ENCODE results near the gene TEX44.
"Not testable (repeated sequence)": the region's sequence is repeated elsewhere in the genome, so short reads cannot be mapped to it uniquely, and the experiment has no call there.

The TEX44 gene

GRCh38 chr2:231568785-231569435 lies 23.8 kb upstream of the TEX44 start:
- no peak for DNase-seq
- in situ Hi-C loops (cut with HindIII; ENCODE audit: low pct_ligation_motif_present, low pct_unique_long_range_greater_than_20kb, low sequenced_read_pairs), result no loop called here

GRCh38 chr2:231570915-231571314 lies 21.7 kb upstream of the TEX44 start:
- in situ Hi-C loops (cut with HindIII; ENCODE audit: low pct_ligation_motif_present, low pct_unique_long_range_greater_than_20kb, low sequenced_read_pairs); DNase-seq: not testable (repeated sequence)

- in situ Hi-C loops (cut with HindIII; ENCODE audit: low pct_ligation_motif_present, low pct_unique_long_range_greater_than_20kb, low sequenced_read_pairs), result no loop called here
- no peak for DNase-seq
Observed at GRCh38 chr2:231571661-231572191, 20.9 kb upstream of the TEX44 start.

GRCh38 chr2:231573096-231573495 lies 19.6 kb upstream of the TEX44 start:
- no peak for DNase-seq
- in situ Hi-C loops (cut with HindIII; ENCODE audit: low pct_ligation_motif_present, low pct_unique_long_range_greater_than_20kb, low sequenced_read_pairs), result no loop called here

- DNase-seq, result no peak
- in situ Hi-C loops (cut with HindIII; ENCODE audit: low pct_ligation_motif_present, low pct_unique_long_range_greater_than_20kb, low sequenced_read_pairs), result no loop called here
Observed at GRCh38 chr2:231573698-231574421, 18.8 kb upstream of the TEX44 start.

- in situ Hi-C loops (cut with HindIII; ENCODE audit: low pct_ligation_motif_present, low pct_unique_long_range_greater_than_20kb, low sequenced_read_pairs), result no loop called here
- DNase-seq, result no peak
Observed at GRCh38 chr2:231575612-231576256, 16.9 kb upstream of the TEX44 start.

- in situ Hi-C loops (cut with HindIII; ENCODE audit: low pct_ligation_motif_present, low pct_unique_long_range_greater_than_20kb, low sequenced_read_pairs), result no loop called here
- DNase-seq, result no peak
Observed at GRCh38 chr2:231576465-231576864, 16.2 kb upstream of the TEX44 start.

GRCh38 chr2:231578655-231579054 lies 14.0 kb upstream of the TEX44 start:
- DNase-seq; in situ Hi-C loops (cut with HindIII; ENCODE audit: low pct_ligation_motif_present, low pct_unique_long_range_greater_than_20kb, low sequenced_read_pairs): not testable (repeated sequence)

- no peak for DNase-seq
- in situ Hi-C loops (cut with HindIII; ENCODE audit: low pct_ligation_motif_present, low pct_unique_long_range_greater_than_20kb, low sequenced_read_pairs), result no loop called here
Observed at GRCh38 chr2:231579560-231579959, 13.1 kb upstream of the TEX44 start.

- DNase-seq, result no peak
- in situ Hi-C loops (cut with HindIII; ENCODE audit: low pct_ligation_motif_present, low pct_unique_long_range_greater_than_20kb, low sequenced_read_pairs), result no loop called here
Observed at GRCh38 chr2:231581328-231581727, 11.3 kb upstream of the TEX44 start.

- DNase-seq, result no peak
- in situ Hi-C loops (cut with HindIII; ENCODE audit: low pct_ligation_motif_present, low pct_unique_long_range_greater_than_20kb, low sequenced_read_pairs), result no loop called here
Observed at GRCh38 chr2:231583982-231584381, 8.7 kb upstream of the TEX44 start.

GRCh38 chr2:231587744-231588143 lies 4.9 kb upstream of the TEX44 start:
- in situ Hi-C loops (cut with HindIII; ENCODE audit: low pct_ligation_motif_present, low pct_unique_long_range_greater_than_20kb, low sequenced_read_pairs); DNase-seq: not testable (repeated sequence)

- in situ Hi-C loops (cut with HindIII; ENCODE audit: low pct_ligation_motif_present, low pct_unique_long_range_greater_than_20kb, low sequenced_read_pairs), result no loop called here
- DNase-seq, result no peak
Observed at GRCh38 chr2:231589656-231590055, 3.0 kb upstream of the TEX44 start.

GRCh38 chr2:231590614-231591013 lies 2.0 kb upstream of the TEX44 start:
- in situ Hi-C loops (cut with HindIII; ENCODE audit: low pct_ligation_motif_present, low pct_unique_long_range_greater_than_20kb, low sequenced_read_pairs), result no loop called here

GRCh38 chr2:231593666-231594065 lies 1.0 kb downstream of the TEX44 start:
- in situ Hi-C loops (cut with HindIII; ENCODE audit: low pct_ligation_motif_present, low pct_unique_long_range_greater_than_20kb, low sequenced_read_pairs), result no loop called here
- no peak for DNase-seq

More at GRCh38 chr2:231590614-231591013, 2.0 kb upstream of the TEX44 start:
- no peak for DNase-seq

- in situ Hi-C loops (cut with HindIII; ENCODE audit: low pct_ligation_motif_present, low pct_unique_long_range_greater_than_20kb, low sequenced_read_pairs), result no loop called here
- no peak for DNase-seq
Observed at GRCh38 chr2:231597014-231597611, 4.4 kb downstream of the TEX44 start.

- DNase-seq, result no peak
- in situ Hi-C loops (cut with HindIII; ENCODE audit: low pct_ligation_motif_present, low pct_unique_long_range_greater_than_20kb, low sequenced_read_pairs), result no loop called here
Observed at GRCh38 chr2:231597627-231598026, 5.0 kb downstream of the TEX44 start.

GRCh38 chr2:231600619-231601355 lies 8.1 kb downstream of the TEX44 start:
- no peak for DNase-seq
- in situ Hi-C loops (cut with HindIII; ENCODE audit: low pct_ligation_motif_present, low pct_unique_long_range_greater_than_20kb, low sequenced_read_pairs), result no loop called here
